Heart left ventricle (tissue), 13 donors: ENCODE results near the gene CCDC3.

Experiments
- POLR2A ChIP-seq, 2 donors: fragments of 450-650 bp; IDR thresholded peaks; one replicate each; pipeline ENCODE4 v1.6.1; 2017; ENCODE audit warnings: antibody characterized with exemption in 2 of 2, mild to moderate bottlenecking in 2 of 2, moderate library complexity in 2 of 2
- TF ChIP-seq, protein P1 (sequence below), 12 donors: fragments of 200-600 bp; sonication (generic) in 4 of 12; IDR thresholded peaks; one replicate each; pipeline versions ENCODE4 v1.5.0 to v1.8.0; 2018 to 2022; ENCODE audit warnings: antibody characterized with exemption in 12 of 12, mild to moderate bottlenecking in 5 of 12
- donor health status: ischemic (EF 13 %, LVEDD 7.1; RV severe dilation, severe dysfunction).
- donor health status: DM: no; HTN: yes; CAD: no.
- donor health status: DM: no; HTN: no; CAD: no.
- donor health status: ischemic (EF 25% LVEDD 6.9; RV normal size, moderate dysfunction).
- donor health status: ischemic (EF 25% LVEDD 5.7; RV mildly dilated, moderate dysfunction).
- donor health status: ischemic (EF 35%, LVEDD 5.7; RV mildly dilated, moderate dysfunction).
- donor health status: nonischemic (EF 11% LVEDD 7.7; RV severe dilation, severe dysfunction).
- donor health status: DM: yes; HTN: yes; CAD: no.
- donor health status: PGD.
- donor health status: ischemic (EF 29% LVEDD 5.4; RV normal size, mild dysfunction).
- donor health status: nonischemic (EF 23%, LVEDD 6.1; RV moderate dilation, normal function).

DNA sequence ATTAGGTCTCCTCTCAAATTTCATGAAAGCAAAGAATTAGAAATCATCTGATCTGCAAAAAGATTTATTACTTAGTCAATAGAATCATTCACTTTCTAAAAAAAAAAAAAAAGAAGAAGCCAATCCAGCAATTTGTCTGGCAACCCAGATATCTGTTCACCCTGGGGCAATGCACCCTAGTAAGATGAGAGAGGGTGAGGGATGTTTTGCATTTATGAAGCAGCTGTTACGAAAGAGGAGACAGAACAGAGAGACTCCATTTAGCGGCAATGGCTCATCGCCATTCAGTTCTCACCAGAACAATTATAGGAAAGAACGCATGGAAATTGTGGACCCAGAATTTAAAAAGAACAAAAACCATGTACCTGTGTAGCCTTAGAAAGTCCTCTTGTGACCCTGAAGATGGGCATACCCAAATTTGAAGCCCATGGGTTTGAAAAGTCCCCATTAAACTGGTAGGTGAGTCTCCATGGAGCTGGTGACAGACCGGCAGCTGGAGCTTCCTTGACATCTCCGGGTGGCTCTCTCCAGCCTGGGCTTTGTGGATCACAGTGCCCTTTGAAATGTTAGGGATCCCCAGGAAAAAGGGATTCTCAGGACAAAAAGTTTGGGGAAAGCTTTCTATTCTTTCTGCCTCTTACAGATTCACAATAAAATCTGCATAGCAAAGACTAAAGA is 45.5 kb upstream of the CCDC3 start:
- TF ChIP-seq, protein P1, sequence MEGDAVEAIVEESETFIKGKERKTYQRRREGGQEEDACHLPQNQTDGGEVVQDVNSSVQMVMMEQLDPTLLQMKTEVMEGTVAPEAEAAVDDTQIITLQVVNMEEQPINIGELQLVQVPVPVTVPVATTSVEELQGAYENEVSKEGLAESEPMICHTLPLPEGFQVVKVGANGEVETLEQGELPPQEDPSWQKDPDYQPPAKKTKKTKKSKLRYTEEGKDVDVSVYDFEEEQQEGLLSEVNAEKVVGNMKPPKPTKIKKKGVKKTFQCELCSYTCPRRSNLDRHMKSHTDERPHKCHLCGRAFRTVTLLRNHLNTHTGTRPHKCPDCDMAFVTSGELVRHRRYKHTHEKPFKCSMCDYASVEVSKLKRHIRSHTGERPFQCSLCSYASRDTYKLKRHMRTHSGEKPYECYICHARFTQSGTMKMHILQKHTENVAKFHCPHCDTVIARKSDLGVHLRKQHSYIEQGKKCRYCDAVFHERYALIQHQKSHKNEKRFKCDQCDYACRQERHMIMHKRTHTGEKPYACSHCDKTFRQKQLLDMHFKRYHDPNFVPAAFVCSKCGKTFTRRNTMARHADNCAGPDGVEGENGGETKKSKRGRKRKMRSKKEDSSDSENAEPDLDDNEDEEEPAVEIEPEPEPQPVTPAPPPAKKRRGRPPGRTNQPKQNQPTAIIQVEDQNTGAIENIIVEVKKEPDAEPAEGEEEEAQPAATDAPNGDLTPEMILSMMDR (IDR thresholded peaks at IDR 0.05): no peak
- no peak for TF ChIP-seq POLR2A (IDR thresholded peaks at IDR 0.05)
